Sigmoid colon (tissue), 4 donors: ENCODE results near the gene DPP8.

Source experiments
- POLR2A ChIP-seq, 2 donors: fragments of 450-650 bp; IDR thresholded peaks; one replicate each; pipeline ENCODE4 v1.6.1; 2016; ENCODE audit warnings: antibody characterized with exemption in 2 of 2, mild to moderate bottlenecking in 2 of 2, moderate library complexity in 2 of 2
- POLR2AphosphoS5 ChIP-seq, 4 donors: sonication (generic); formaldehyde crosslinking; IDR thresholded peaks; one replicate each; pipeline ENCODE4 v1.6.1; 2017; ENCODE audit warnings: antibody characterized with exemption in 4 of 4
- TF ChIP-seq, protein P1 (sequence below), 4 experiments: fragments of 450-650 bp in 3 of 4; fragments of 200-600 bp in 1 of 4; IDR thresholded peaks; one replicate each; pipeline ENCODE4 v1.5.1; 2016 to 2019; ENCODE audit warnings: antibody characterized with exemption in 4 of 4, mild to moderate bottlenecking in 3 of 4, moderate library complexity in 2 of 4

GRCh38 chr15:65517866-65518207, 348 bp upstream of the DPP8 start:
- TF ChIP-seq, protein P1, sequence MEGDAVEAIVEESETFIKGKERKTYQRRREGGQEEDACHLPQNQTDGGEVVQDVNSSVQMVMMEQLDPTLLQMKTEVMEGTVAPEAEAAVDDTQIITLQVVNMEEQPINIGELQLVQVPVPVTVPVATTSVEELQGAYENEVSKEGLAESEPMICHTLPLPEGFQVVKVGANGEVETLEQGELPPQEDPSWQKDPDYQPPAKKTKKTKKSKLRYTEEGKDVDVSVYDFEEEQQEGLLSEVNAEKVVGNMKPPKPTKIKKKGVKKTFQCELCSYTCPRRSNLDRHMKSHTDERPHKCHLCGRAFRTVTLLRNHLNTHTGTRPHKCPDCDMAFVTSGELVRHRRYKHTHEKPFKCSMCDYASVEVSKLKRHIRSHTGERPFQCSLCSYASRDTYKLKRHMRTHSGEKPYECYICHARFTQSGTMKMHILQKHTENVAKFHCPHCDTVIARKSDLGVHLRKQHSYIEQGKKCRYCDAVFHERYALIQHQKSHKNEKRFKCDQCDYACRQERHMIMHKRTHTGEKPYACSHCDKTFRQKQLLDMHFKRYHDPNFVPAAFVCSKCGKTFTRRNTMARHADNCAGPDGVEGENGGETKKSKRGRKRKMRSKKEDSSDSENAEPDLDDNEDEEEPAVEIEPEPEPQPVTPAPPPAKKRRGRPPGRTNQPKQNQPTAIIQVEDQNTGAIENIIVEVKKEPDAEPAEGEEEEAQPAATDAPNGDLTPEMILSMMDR (IDR thresholded peaks at IDR 0.05): no peak
- TF ChIP-seq POLR2AphosphoS5 (IDR thresholded peaks at IDR 0.05): no peak
- no peak for TF ChIP-seq POLR2A (IDR thresholded peaks at IDR 0.05)
